GM12892 (cell line): ENCODE data around the gene CCL2. TPM values are rescaled to one million over a fixed set of nuclear protein-coding genes. Genes with fewer than 3 reads are reported as not detected.

Experiments used
- DNase-seq: peaks from one replicate; pipeline ENCODE4 v3.0.0; 2011; ENCODE audit not compliant: insufficient read length
- FAIRE-seq: peaks from 2 replicates; lab custom pipeline; 2011; peaks lifted over from hg19 to GRCh38; lab: Jason Lieb, UNC
- POLR2A ChIP-seq: IDR thresholded peaks from 2 replicates; pipeline ENCODE4 v1.6.1; 2011; ENCODE audit warnings: low read depth, low read length, control low read depth
- POLR2AphosphoS5 ChIP-seq: IDR thresholded peaks from 2 replicates; pipeline ENCODE4 v1.6.1; 2011; ENCODE audit warnings: low read depth, low read length, control low read depth
- TAF1 ChIP-seq: IDR thresholded peaks from 2 replicates; pipeline ENCODE4 v1.6.1; 2011; ENCODE audit warnings: low read depth, mild to moderate bottlenecking, control low read depth, low read length, borderline replicate concordance
- polyA plus RNA-seq: library from polyadenylated mRNA; unstranded; fragments of >200 nt; gene quantifications from one replicate; pipeline ENCODE4 v1.2.1, GENCODE V29; 2012; ENCODE audit warnings: missing spikeins, inconsistent platforms; ENCODE audit not compliant: missing spikeins

Gene CCL2
- not detected for polyA plus RNA-seq

- DNase-seq (no peak), FAIRE-seq (no peak)
- TF ChIP-seq POLR2A = no peak
- TF ChIP-seq POLR2AphosphoS5 = no peak
- no peak for TF ChIP-seq TAF1
Observed at GRCh38 chr17:34254651-34255380, at the start of gene CCL2. TSS of gene CCL2 (plus strand) at chr17:34255285. CDS start at chr17:34255350, 65 bp downstream.

GRCh38 chr17:34205401-34205800 is 49.7 kb upstream of the CCL2 start:
- no peak for TF ChIP-seq POLR2A
- no peak for TF ChIP-seq POLR2AphosphoS5
- TF ChIP-seq TAF1 = no peak
- DNase-seq (no peak), FAIRE-seq (no peak)

- DNase-seq (no peak), FAIRE-seq (no peak)
- TF ChIP-seq POLR2AphosphoS5 = no peak
- TF ChIP-seq TAF1 = no peak
- TF ChIP-seq POLR2A = no peak
Observed at GRCh38 chr17:34206569-34206968, 48.5 kb upstream of the CCL2 start.

- no peak for TF ChIP-seq POLR2A
- FAIRE-seq (no peak), DNase-seq (no peak)
Observed at GRCh38 chr17:34207572-34207971, 47.5 kb upstream of the CCL2 start.

GRCh38 chr17:34218748-34219147 is 36.3 kb upstream of the CCL2 start:
- FAIRE-seq (no peak), DNase-seq (no peak)
- no peak for TF ChIP-seq POLR2AphosphoS5

- FAIRE-seq (no peak), DNase-seq (no peak)
- TF ChIP-seq POLR2AphosphoS5 = no peak
Observed at GRCh38 chr17:34219405-34219804, 35.7 kb upstream of the CCL2 start.

GRCh38 chr17:34220045-34220751 is 34.9 kb upstream of the CCL2 start:
- TF ChIP-seq POLR2A (no peak), POLR2AphosphoS5 (no peak), TAF1 (no peak)
- no peak for DNase-seq
- no peak for FAIRE-seq

GRCh38 chr17:34220752-34221395 is 34.2 kb upstream of the CCL2 start:
- TF ChIP-seq POLR2AphosphoS5 = no peak
- FAIRE-seq (no peak), DNase-seq (no peak)

- DNase-seq = no peak
- TF ChIP-seq POLR2AphosphoS5 = no peak
- no peak for TF ChIP-seq POLR2A
- no peak for TF ChIP-seq TAF1
- FAIRE-seq = no peak
Observed at GRCh38 chr17:34221411-34221810, 33.7 kb upstream of the CCL2 start.

- TF ChIP-seq TAF1 = no peak
- no peak for DNase-seq
- no peak for FAIRE-seq
Observed at GRCh38 chr17:34222722-34223497, 32.2 kb upstream of the CCL2 start.

GRCh38 chr17:34225046-34225445 is 30.0 kb upstream of the CCL2 start:
- TF ChIP-seq POLR2A (no peak), TAF1 (no peak), POLR2AphosphoS5 (no peak)
- DNase-seq = no peak
- no peak for FAIRE-seq

GRCh38 chr17:34226011-34226743 is 28.9 kb upstream of the CCL2 start:
- no peak for TF ChIP-seq POLR2AphosphoS5
- TF ChIP-seq POLR2A = no peak
- TF ChIP-seq TAF1 = no peak
- no peak for FAIRE-seq

More at GRCh38 chr17:34226011-34226743, 28.9 kb upstream of the CCL2 start:
- DNase-seq = no peak
